Fibroblast of the aortic adventitia (primary cell): ENCODE data around the gene SVOPL. TPM values are rescaled to one million over a fixed set of nuclear protein-coding genes. Genes with fewer than 3 reads are reported as not detected.

ENCODE experiments used
- DNase-seq: peaks from one replicate; pipeline ENCODE4 v3.0.0-alpha.2; 2010; ENCODE audit warnings: low read depth
- H3K4me3 ChIP-seq: 2 replicates; pipeline ENCODE4 v1.5.1; 2011; ENCODE audit warnings: low read depth, mild to moderate bottlenecking, control low read depth, low read length, moderate library complexity
- total RNA-seq: library from RNA; depleted of rRNA; stranded (reverse); fragments of >200 nt; gene quantifications from 2 replicates; pipeline ENCODE4 v1.2.3, GENCODE V29; 2012; ENCODE audit warnings: low replicate concordance
- TF ChIP-seq, protein P1 (sequence below): IDR thresholded peaks from 2 replicates; pipeline ENCODE4 v1.5.1; 2011; ENCODE audit warnings: mild to moderate bottlenecking, low read length, control low read depth, inconsistent platforms; ENCODE audit not compliant: insufficient read depth

SVOPL gene
- total RNA-seq, 1 donor, result not detected

DNA sequence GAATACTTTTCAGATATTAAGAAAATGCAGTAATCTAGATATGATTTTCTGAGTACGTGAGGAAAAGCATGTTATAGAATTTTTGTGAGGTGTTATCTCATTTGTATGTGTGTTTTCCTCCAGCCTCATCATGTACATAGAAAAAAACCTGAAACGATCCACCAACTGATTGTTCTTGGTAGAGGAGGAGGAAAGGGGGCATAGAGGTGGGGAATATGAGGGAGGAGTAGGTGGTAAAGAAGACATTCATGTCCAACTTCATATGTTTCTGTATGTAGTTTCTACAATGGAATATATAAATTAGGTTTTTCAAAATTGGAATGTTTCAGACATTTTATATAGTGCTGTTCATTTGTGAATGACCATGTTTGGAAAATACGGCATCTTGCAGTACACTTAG, 131.7 kb downstream of the SVOPL start:
- TF ChIP-seq, protein P1, sequence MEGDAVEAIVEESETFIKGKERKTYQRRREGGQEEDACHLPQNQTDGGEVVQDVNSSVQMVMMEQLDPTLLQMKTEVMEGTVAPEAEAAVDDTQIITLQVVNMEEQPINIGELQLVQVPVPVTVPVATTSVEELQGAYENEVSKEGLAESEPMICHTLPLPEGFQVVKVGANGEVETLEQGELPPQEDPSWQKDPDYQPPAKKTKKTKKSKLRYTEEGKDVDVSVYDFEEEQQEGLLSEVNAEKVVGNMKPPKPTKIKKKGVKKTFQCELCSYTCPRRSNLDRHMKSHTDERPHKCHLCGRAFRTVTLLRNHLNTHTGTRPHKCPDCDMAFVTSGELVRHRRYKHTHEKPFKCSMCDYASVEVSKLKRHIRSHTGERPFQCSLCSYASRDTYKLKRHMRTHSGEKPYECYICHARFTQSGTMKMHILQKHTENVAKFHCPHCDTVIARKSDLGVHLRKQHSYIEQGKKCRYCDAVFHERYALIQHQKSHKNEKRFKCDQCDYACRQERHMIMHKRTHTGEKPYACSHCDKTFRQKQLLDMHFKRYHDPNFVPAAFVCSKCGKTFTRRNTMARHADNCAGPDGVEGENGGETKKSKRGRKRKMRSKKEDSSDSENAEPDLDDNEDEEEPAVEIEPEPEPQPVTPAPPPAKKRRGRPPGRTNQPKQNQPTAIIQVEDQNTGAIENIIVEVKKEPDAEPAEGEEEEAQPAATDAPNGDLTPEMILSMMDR, result no peak
- no peak for DNase-seq
- H3K4me3 ChIP-seq, result no peak overlapping the region

DNA sequence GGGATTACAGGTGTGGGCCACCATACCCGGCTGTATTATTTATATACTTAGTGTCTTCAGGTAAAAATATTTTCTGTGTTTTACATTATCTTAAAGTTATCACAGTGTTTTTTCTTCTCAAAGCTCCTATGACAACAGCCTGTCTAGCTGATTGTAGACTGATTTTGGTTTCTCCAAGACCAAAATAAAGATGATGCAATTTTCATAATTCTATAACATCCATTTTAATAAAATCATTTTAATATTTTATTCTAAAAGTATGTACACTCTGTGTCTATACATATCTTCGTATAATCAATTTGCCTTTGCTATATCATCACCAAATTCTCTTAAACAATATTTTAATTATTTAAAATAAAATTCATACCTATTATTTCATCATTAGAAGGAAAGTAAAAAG, 132.5 kb downstream of the SVOPL start:
- DNase-seq, result no peak
- TF ChIP-seq, protein P1, result no peak

DNA sequence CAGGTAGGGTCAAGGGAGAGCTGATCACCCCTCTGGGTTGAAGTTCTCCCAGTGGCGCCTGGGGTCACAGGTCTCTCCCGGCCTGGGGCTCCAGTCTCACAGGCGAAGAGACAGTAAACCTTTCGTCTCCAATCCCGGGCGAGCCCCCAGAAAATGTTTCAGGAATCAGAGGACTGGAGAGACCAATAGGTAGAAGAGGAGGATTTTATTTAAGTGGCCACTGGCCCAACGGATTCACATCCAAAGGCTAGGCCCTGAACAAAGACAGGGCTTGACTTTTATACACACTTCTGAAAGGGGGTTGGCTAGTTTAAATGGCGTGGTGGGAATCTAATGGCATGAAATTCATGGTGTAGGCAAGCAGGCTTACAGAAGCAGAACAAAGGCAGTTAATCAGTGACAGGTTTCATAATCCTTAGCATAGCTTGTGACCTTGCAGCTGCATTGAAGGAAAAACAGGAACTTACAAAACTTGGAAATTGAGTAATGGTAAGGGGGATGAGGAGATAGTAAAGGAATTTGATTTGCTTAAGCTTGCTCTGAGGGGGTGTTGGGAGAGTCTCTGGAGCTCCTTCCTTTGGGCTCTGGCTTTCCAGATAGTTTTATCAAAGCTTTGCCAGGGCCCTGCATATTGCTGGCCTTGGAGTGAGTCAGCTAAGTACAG, 135.6 kb downstream of the SVOPL start:
- no peak overlapping the region for H3K4me3 ChIP-seq
- TF ChIP-seq, protein P1, result no peak
- DNase-seq, result peak; percentile 72

More for the DNA sequence above, 132.5 kb downstream of the SVOPL start:
- H3K4me3 ChIP-seq, result no peak overlapping the region

DNA sequence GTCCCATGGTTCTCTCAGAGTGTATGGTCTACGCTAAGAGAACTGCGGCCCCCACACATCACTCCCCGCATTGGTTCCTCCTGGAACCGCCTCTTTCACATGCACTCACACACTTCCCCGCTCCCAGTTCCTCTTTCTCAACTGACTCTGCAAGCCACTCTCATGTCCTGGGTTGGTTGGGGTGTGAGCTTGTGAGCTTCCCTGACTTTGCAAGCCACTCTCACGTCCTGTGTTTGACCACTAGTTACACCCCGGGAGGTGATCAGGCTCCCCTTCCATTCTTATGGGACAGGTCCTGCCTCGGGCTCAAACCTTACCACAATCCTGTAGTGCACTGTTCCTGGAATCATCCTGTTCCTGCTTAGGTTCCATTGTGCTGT, 136.1 kb downstream of the SVOPL start:
- H3K4me3 ChIP-seq, result no peak overlapping the region
- no peak for DNase-seq
- TF ChIP-seq, protein P1, result no peak

DNA sequence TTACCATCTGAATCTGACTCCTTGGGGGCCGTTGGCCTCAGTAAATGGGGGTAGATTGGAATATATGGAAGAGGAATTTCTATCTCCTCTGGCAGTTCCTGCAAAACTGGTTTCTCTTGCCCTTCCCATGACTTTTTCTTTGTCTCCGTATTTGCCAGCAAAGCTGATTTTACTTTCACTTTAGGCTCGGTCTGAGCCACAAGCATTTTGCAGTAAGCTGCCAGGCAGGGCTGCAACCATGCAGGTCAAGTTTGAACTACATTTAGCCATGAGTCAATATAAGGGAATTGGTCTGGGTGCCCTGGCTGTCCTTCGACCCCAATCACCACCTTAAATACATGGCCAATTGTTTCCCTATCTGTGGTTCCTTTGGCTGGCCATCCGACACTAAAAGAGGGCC, 136.8 kb downstream of the SVOPL start:
- no peak for DNase-seq
- TF ChIP-seq, protein P1, result no peak
- no peak overlapping the region for H3K4me3 ChIP-seq

DNA sequence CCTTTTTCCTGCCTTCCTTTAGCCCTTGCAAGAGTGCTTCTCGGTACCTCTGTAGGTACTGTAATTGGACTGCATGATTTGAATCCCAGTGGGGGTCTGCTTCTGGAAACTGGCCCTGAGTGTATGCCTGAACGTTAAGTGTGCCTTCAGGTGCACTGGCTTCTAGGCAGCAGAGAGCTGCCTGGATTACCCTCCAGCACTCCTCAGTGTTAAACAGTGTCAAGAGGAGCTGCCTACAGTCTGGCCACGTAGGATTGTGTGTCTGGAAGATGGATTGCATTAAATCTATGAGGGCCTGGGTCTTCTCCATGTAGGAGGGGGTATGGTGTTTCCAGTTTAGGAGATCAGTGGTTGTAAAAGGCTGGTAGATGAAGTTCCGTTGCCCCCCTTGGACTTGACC, 137.4 kb downstream of the SVOPL start:
- DNase-seq, result no peak
- TF ChIP-seq, protein P1, result no peak

DNA sequence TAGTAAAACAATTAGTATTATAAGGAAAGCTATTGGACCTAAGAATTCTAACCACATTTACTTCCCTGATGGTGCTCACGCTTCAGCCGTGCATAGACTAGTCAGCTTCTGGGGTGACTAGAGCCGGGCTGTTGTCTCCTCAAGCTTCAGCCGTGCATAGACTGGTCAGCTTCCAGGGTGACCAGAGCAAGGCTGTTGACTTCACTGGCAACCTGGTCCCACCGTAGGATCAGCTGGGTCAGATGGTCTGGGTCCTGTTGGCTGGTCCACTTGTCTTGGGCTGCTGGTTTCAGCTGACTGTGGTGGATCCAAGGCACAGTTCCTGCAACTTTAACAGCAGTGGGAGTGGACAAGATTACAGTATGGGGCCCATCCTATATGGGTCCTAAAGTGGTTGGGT, 141.7 kb downstream of the SVOPL start:
- TF ChIP-seq, protein P1, result no peak
- H3K4me3 ChIP-seq, result no peak overlapping the region
- no peak for DNase-seq

More for the DNA sequence above, 137.4 kb downstream of the SVOPL start:
- no peak overlapping the region for H3K4me3 ChIP-seq
